Thymus (tissue), 11 donors: ENCODE data around the gene ZBED4. TPM values are rescaled to one million over a fixed set of nuclear protein-coding genes. Genes with fewer than 3 reads are reported as not detected.
"Not testable (repeated sequence)": the region's sequence is repeated elsewhere in the genome, so short reads cannot be mapped to it uniquely, and the experiment has no call there.

ENCODE experiments used
- DNase-seq, 9 donors: peaks; one replicate each; pipeline ENCODE4 v3.0.0-alpha.2; 2013; ENCODE audit warnings: low spot score in 9 of 9, low read depth in 6 of 9, missing footprints in 1 of 9
- H3K27ac ChIP-seq, 2 donors: one replicate each; pipeline ENCODE4 v1.5.1; 2013; ENCODE audit warnings: control low read depth in 1 of 2, low read depth in 1 of 2, low read length in 1 of 2, mild to moderate bottlenecking in 1 of 2, moderate library complexity in 1 of 2
- H3K27me3 ChIP-seq, 2 donors: one replicate each; pipeline ENCODE4 v1.5.1; 2013; ENCODE audit warnings: low read length in 1 of 2; ENCODE audit not compliant: control insufficient read depth in 2 of 2, insufficient read depth in 1 of 2
- H3K36me3 ChIP-seq, 2 donors: one replicate each; pipeline ENCODE4 v1.5.1; 2013; ENCODE audit warnings: low read length in 1 of 2, mild to moderate bottlenecking in 1 of 2, moderate library complexity in 1 of 2; ENCODE audit not compliant: control insufficient read depth in 2 of 2, insufficient read depth in 2 of 2
- H3K4me1 ChIP-seq, 2 donors: one replicate each; pipeline ENCODE4 v1.5.1; 2013; ENCODE audit warnings: low read length in 2 of 2; ENCODE audit not compliant: control insufficient read depth in 2 of 2, insufficient read depth in 2 of 2
- H3K4me3 ChIP-seq, 2 donors: one replicate each; pipeline ENCODE4 v1.5.1; 2013; ENCODE audit warnings: low read length in 2 of 2, control low read depth in 1 of 2, mild to moderate bottlenecking in 1 of 2
- H3K9me3 ChIP-seq, 2 donors: one replicate each; pipeline ENCODE4 v1.5.1; 2013; ENCODE audit warnings: low read length in 1 of 2, mild to moderate bottlenecking in 1 of 2; ENCODE audit not compliant: control insufficient read depth in 2 of 2, insufficient read depth in 1 of 2
- WGBS: extraction: QIAGEN DNeasy Blood & Tissue Kit; methylation state at CpG from one replicate; pipeline ENCODE4 v1.1.7; 2013; 5-methylcytosine and 5-hydroxymethylcytosine counted together
- polyA plus RNA-seq: library from polyadenylated mRNA; stranded (reverse); fragments of 200-250 nt; gene quantifications from one replicate; pipeline ENCODE4 v1.2.3, GENCODE V29; 2013
- total RNA-seq: library from RNA; stranded (reverse); fragments of 120-200 nt; gene quantifications from one replicate; pipeline ENCODE4 v1.2.4, GENCODE V29; 2013
- donor health status: healthy.

ZBED4 gene
- total and polyA plus RNA-seq, 2 donors, result 6.4 to 9.9 TPM

DNA sequence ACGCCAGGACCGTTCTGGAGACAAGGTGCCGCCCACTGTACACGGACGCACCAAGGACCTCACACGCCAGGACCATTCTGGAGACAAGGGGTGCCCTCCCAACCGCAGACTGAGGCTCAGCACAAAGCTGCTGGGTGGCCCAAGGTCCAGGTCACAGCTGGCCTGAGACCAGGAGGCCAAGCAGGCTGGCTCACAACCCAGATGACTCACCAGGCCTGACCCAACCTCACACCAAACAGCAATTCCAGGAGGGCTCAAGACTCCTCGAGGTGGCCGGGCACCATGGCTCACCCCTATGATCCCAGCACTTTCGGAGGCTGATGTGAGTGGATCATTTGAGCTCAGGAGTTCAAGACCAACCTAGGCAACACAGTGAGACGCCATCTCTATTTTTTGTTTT lies 40.8 kb upstream of the ZBED4 start:
- Histone ChIP-seq H3K27me3 (no peaks in the 10 kb centered on the region), H3K4me1 (peaks cover 3 to 4% of the 10 kb centered on the region in 2 donors), H3K27ac (no peak overlapping the region), H3K36me3 (peaks cover 38 to 46% of the 10 kb centered on the region in 2 donors), H3K4me3 (no peak overlapping the region), H3K9me3 (no peaks in the 10 kb centered on the region)
- WGBS, result 98% methylated on average over 11 of the region's 11 CpGs
- no peak for DNase-seq

DNA sequence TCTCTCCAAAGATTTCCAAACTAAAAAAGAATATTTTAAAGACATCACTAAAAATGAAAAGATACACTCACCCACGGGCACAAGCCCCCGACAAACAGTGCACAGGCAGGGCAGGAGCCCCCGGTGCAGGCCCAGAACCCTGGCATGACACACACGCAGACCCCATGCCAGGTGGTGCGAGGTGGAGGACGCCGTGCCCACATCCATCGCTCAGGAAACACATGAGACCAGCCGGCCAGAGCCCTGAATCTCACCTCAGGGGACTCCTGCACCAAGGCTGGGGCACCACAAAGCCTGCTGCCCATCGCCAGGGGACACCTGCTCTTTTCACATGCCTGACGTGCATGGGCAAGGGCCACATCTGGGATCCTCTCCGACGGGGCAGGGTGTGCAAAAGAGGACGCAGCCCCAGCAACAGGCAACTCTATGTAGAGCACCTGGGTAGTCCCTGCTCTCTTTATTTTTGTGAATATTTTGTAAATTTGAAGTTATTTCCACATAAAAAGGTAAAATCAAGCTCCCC lies 39.4 kb upstream of the ZBED4 start:
- H3K4me1 ChIP-seq, result peaks cover 0 to 3% of the 10 kb centered on the region in 2 donors
- H3K27ac ChIP-seq, result no peak overlapping the region
- H3K4me3 ChIP-seq, result no peak overlapping the region
- DNase-seq, result no peak
- H3K36me3 ChIP-seq, result peaks cover 45 to 51% of the 10 kb centered on the region in 2 donors
- H3K27me3 ChIP-seq, result no peaks in the 10 kb centered on the region
- H3K9me3 ChIP-seq, result no peaks in the 10 kb centered on the region
- 51% methylated on average over 14 of the region's 14 CpGs for WGBS

DNA sequence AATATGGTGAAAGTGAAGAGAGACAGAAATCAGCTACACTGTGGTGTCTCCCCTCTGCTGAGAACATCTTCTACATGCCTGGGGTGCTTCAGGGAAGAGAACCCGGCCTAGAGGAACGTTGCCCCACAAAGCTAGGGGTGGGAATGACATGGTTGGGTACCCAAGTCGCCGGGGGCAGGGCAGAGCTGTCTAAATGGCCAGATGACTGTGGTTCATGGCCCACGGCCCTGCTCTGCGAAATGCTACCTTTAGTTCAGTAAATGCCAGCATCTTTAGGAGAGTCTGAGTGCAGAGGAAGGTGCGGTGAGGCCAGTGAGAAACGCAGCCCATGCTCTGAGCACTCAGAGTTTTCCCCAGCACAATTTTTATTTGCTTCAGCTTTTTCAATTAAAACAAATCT lies 38.8 kb upstream of the ZBED4 start:
- DNase-seq, result no peak
- Histone ChIP-seq H3K4me3 (no peak overlapping the region), H3K4me1 (peaks cover 0 to 3% of the 10 kb centered on the region in 2 donors), H3K9me3 (no peaks in the 10 kb centered on the region), H3K27me3 (no peaks in the 10 kb centered on the region), H3K36me3 (peaks cover 46 to 51% of the 10 kb centered on the region in 2 donors), H3K27ac (no peak overlapping the region)
- WGBS, result 92% methylated on average over 8 of the region's 8 CpGs

GRCh38 chr22:49815641-49816091 lies 38.0 kb upstream of the ZBED4 start:
- WGBS, result 96% methylated on average over 15 of the region's 15 CpGs
- DNase-seq, result no peak
- H3K27ac ChIP-seq, result no peak overlapping the region
- H3K9me3 ChIP-seq, result no peaks in the 10 kb centered on the region
- H3K36me3 ChIP-seq, result peaks cover 54 to 57% of the 10 kb centered on the region in 2 donors
- no peaks in the 10 kb centered on the region for H3K27me3 ChIP-seq
- no peak overlapping the region for H3K4me3 ChIP-seq
- peaks cover 0 to 3% of the 10 kb centered on the region in 2 donors for H3K4me1 ChIP-seq

DNA sequence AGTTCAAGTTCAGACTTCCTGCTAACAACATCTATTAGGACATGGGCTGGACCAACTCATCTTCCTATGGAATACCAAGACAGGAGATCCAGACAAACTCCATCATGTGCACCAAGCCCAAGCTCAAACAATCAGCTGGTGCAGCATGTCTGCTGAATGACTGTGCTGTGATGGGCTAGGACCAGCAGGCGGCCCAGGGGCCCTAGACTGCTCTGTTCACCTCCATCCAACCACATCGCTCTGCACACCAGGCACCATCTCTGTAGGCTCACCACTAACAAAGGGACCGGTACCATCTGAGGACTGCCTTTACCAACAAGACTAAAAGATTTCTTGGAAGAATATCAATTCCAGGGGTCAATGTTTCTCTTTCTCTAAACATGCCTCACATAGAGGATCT lies 36.3 kb upstream of the ZBED4 start:
- H3K9me3 ChIP-seq, result no peaks in the 10 kb centered on the region
- no peaks in the 10 kb centered on the region for H3K4me1 ChIP-seq
- DNase-seq, result no peak
- H3K4me3 ChIP-seq, result no peak overlapping the region
- H3K27ac ChIP-seq, result no peak overlapping the region
- H3K27me3 ChIP-seq, result no peaks in the 10 kb centered on the region
- WGBS, result 98% methylated on average over 3 of the region's 3 CpGs
- peaks cover 65 to 69% of the 10 kb centered on the region in 2 donors for H3K36me3 ChIP-seq

DNA sequence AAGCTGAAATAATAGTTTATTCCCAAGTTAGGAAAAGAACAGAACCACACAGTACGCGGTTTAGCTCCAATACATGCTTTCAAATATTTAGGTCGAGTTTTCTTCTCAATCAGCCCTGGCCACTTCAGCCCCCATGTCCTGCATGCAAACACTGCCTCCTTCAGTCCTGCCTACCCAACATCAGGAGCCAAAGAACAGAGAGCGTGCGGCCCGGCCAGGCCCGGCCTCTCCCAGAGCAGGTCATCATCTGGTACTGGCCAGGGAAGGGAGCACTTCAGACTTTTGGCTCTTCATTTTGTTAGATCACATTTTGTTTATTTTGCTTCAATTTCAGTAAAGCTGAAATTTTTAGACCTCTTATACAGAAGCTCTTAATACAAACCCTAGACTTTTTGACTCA lies 32.7 kb upstream of the ZBED4 start:
- peaks cover 62 to 79% of the 10 kb centered on the region in 2 donors for H3K36me3 ChIP-seq
- H3K4me1 ChIP-seq, result peaks cover 14 to 16% of the 10 kb centered on the region in 2 donors
- H3K27me3 ChIP-seq, result no peaks in the 10 kb centered on the region
- DNase-seq, result no peak
- peaks cover 0 to 1% of the 10 kb centered on the region in 2 donors for H3K9me3 ChIP-seq
- no peak overlapping the region for H3K4me3 ChIP-seq
- 94% methylated on average over 7 of the region's 7 CpGs for WGBS
- H3K27ac ChIP-seq, result no peak overlapping the region

- H3K27ac ChIP-seq, H3K27me3 ChIP-seq, DNase-seq, H3K4me3 ChIP-seq, H3K9me3 ChIP-seq: not testable (repeated sequence)
- H3K4me1 ChIP-seq, result peaks cover 15 to 21% of the 10 kb centered on the region in 2 donors
- peaks cover 57 to 74% of the 10 kb centered on the region in 2 donors for H3K36me3 ChIP-seq
- 95% methylated on average over 11 of the region's 11 CpGs for WGBS
Measured at GRCh38 chr22:49821741-49822140, 31.9 kb upstream of the ZBED4 start.

DNA sequence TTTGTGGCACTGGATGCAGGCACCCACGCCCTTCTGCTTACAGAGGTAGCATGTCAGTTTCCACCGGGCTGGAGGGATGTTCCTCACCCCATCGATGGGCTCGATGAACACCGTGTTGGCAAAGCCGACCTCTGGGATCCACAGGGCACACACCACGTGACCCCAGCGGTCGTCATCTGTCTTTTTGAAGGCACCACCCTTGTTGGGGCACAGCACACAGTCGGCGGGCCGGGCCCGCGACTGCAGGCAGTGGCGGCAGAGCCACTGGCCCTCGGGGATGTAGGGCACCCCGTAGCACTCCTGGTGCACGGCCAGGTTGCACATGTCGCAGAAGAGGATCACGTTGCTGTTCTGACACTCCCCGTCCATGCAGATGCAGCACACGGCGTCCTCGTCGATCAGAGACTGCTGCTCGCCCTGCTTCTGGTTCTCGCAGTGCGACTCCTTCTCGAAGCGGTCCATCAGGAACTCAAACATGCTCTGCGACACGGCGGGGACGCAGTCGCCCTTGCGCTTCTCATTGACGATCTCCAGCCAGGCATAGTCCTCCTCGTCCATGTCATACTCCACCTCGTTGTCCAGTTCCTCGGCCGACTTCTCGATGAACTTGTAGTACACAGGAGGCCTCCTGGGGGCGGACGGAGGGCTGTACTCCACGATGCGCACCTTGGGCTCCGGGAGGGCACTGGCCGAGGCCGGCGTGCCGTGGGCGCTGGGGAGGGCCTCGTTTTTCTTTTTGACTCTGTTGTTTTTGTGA lies 30.2 kb upstream of the ZBED4 start:
- WGBS, result 98% methylated on average over 53 of the region's 53 CpGs
- H3K27me3 ChIP-seq, result no peaks in the 10 kb centered on the region
- peaks cover 20 to 27% of the 10 kb centered on the region in 2 donors for H3K4me1 ChIP-seq
- no peak overlapping the region for H3K4me3 ChIP-seq
- no peak overlapping the region for H3K27ac ChIP-seq
- DNase-seq, result no peak
- H3K36me3 ChIP-seq, result peaks cover 46 to 57% of the 10 kb centered on the region in 2 donors
- peaks cover 0 to 1% of the 10 kb centered on the region in 2 donors for H3K9me3 ChIP-seq

DNA sequence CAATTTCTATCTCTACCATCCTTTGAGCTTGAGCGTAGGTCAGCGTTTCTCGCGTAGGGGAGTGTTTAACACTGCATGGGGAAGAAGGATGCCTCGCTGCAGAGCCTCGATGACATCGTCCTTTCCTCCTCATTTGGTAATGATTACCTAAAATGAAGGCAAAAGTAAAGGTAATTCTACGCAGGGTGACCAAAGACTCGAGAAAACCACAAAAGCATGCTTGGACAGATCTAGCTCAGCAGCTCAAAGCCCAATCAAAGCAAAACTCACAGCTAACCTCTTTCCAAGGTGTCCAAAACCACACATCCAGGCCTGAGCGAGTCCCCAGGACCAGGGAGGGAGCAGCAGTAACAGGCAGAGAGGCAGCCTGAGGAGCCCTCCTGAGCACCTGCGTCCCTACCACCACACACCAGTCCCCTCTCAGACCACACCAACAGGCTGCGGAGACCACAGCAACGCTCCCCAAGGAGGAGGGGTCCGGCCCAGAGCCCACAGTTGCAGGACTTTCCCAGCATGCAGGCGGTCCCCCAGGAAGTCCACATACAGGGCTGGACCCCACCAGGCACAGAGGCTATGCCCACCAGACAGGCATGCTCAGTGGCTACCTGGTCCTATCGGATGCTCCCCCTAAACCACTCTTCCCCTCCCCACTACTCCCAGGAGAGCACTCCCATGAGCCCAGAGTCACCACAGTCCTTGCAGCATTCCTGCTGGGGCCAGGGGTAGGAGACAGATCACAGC lies 29.3 kb upstream of the ZBED4 start:
- Histone ChIP-seq H3K27ac (no peak overlapping the region), H3K27me3 (no peaks in the 10 kb centered on the region), H3K9me3 (peaks cover 0 to 1% of the 10 kb centered on the region in 2 donors), H3K4me3 (no peak overlapping the region), H3K4me1 (peaks cover 29 to 36% of the 10 kb centered on the region in 2 donors), H3K36me3 (peaks cover 46 to 55% of the 10 kb centered on the region in 2 donors)
- no peak for DNase-seq
- 94% methylated on average over 16 of the region's 16 CpGs for WGBS
